Suppressor macrophage (primary cell): ENCODE measurements around the gene RPL19.
"Not testable (repeated sequence)": the region's sequence is repeated elsewhere in the genome, so short reads cannot be mapped to it uniquely, and the experiment has no call there.

Source experiments
- DNase-seq, 4 experiments: peaks; one replicate each; pipeline ENCODE4 v3.0.0-alpha.2; 2020 to 2022
- total RNA-seq, 17 experiments: gene quantifications; one replicate each; lab custom pipeline; 2026; ENCODE audit warnings: mixed read lengths in 6 of 17, inconsistent platforms in 3 of 17; lab: John Stamatoyannopoulos, UW

The RPL19 gene
- total RNA-seq: 277 to 701 (median 515) reads per million in 17 experiments

GRCh38 chr17:39200070-39200879 is at the start of gene RPL19:
Gene RPL19 (plus strand): TSS chr17:39200283. CDS start chr17:39200345, 62 bp downstream.
- peak; percentile 82 to 91 (median 86) for DNase-seq

GRCh38 chr17:39150795-39151149 is 49.3 kb upstream of the RPL19 start:
- no peak for DNase-seq

- DNase-seq: peak in 2 of 4 experiments; percentile 40 to 55
Observed at GRCh38 chr17:39151150-39151942, 48.7 kb upstream of the RPL19 start, which contains the start of gene PLXDC1. Gene PLXDC1 (minus strand): TSS chr17:39151637. CDS start chr17:39151437, 200 bp downstream.

GRCh38 chr17:39151943-39152818 is 47.9 kb upstream of the RPL19 start:
- DNase-seq: no peak

- DNase-seq: peak; percentile 91 to 98 (median 92)
Observed at GRCh38 chr17:39153599-39154051, 46.5 kb upstream of the RPL19 start.

- DNase-seq: no peak
Observed at GRCh38 chr17:39155654-39156053, 44.4 kb upstream of the RPL19 start.

GRCh38 chr17:39156491-39156890 is 43.6 kb upstream of the RPL19 start:
- DNase-seq: no peak

- DNase-seq: no peak
Observed at GRCh38 chr17:39158623-39159022, 41.5 kb upstream of the RPL19 start.

GRCh38 chr17:39161962-39162361 is 38.1 kb upstream of the RPL19 start:
- DNase-seq: no peak

GRCh38 chr17:39164675-39165143 is 35.4 kb upstream of the RPL19 start:
- peak; percentile 82 to 92 (median 89) for DNase-seq

GRCh38 chr17:39165178-39165840 is 34.8 kb upstream of the RPL19 start:
- no peak for DNase-seq

- peak in 1 of 4 experiments; percentile 21 for DNase-seq
Observed at GRCh38 chr17:39165841-39166349, 34.2 kb upstream of the RPL19 start, which contains the start of gene ARL5C. Gene ARL5C (minus strand): TSS chr17:39166161. CDS start chr17:39165760, 401 bp downstream.

GRCh38 chr17:39166437-39167335 is 33.4 kb upstream of the RPL19 start:
- peak in 1 of 4 experiments; percentile 21 for DNase-seq

GRCh38 chr17:39167476-39167875 is 32.6 kb upstream of the RPL19 start:
- DNase-seq: peak; percentile 67 to 83 (median 76)

GRCh38 chr17:39168503-39168902 is 31.6 kb upstream of the RPL19 start:
- DNase-seq: not testable (repeated sequence)

GRCh38 chr17:39169101-39169500 is 31.0 kb upstream of the RPL19 start:
- no peak for DNase-seq

- no peak for DNase-seq
Observed at GRCh38 chr17:39169518-39169917, 30.6 kb upstream of the RPL19 start.

GRCh38 chr17:39170109-39170508 is 30.0 kb upstream of the RPL19 start:
- DNase-seq: no peak

GRCh38 chr17:39170558-39170957 is 29.5 kb upstream of the RPL19 start:
- DNase-seq: no peak

GRCh38 chr17:39171933-39172332 is 28.1 kb upstream of the RPL19 start:
- DNase-seq: no peak
